HEK293 (cell line): ENCODE data around the gene SCYGR8.
"Not testable (repeated sequence)": the region's sequence is repeated elsewhere in the genome, so short reads cannot be mapped to it uniquely, and the experiment has no call there.

Experiments
- CTCF ChIA-PET: fragments of 350-600 bp; formaldehyde crosslinking; extraction: SDS; loops from one replicate; lab custom pipeline; 2021; ENCODE audit warnings: antibody characterized with exemption; lab: Yijun Ruan, JAX
- POLR2A ChIA-PET: fragments of 300-600 bp; formaldehyde crosslinking; extraction: SDS; loops from one replicate; lab custom pipeline; 2020; ENCODE audit warnings: antibody characterized with exemption, inconsistent platforms; lab: Yijun Ruan, JAX
- H3K27ac ChIP-seq: fragments of 200-500 bp; sonication (Bioruptor generic); 2 replicates; pipeline ENCODE4 v1.5.1; 2014; ENCODE audit warnings: low read depth, low read length, control low read depth, inconsistent platforms; ENCODE audit errors: extremely low read depth
- H3K36me3 ChIP-seq, 2 experiments: fragments of 200-500 bp in 1 of 2; sonication (Bioruptor generic) in 1 of 2; 1 replicate in 1 of 2; 2 replicates in 1 of 2; pipeline ENCODE4 v1.5.1; 2014 to 2017; ENCODE audit warnings: inconsistent platforms in 2 of 2, low read length in 2 of 2; ENCODE audit not compliant: control insufficient read depth in 2 of 2, insufficient read depth in 1 of 2
- H3K4me1 ChIP-seq: fragments of 200-500 bp; sonication (Bioruptor generic); 2 replicates; pipeline ENCODE4 v1.5.1; 2014; ENCODE audit warnings: mild to moderate bottlenecking, low read length, inconsistent platforms; ENCODE audit not compliant: control insufficient read depth, insufficient read depth
- H3K4me3 ChIP-seq: 2 replicates; pipeline ENCODE4 v1.5.1; 2011; ENCODE audit warnings: low read depth, mild to moderate bottlenecking, control low read depth, low read length, moderate library complexity
- H3K9me3 ChIP-seq: fragments of 200-500 bp; sonication (Bioruptor generic); 2 replicates; pipeline ENCODE4 v1.5.1; 2014; ENCODE audit warnings: low read depth, low read length, inconsistent platforms; ENCODE audit not compliant: control insufficient read depth, insufficient read depth
- GFI1B ChIP-seq: fragments of 450-650 bp; formaldehyde crosslinking; IDR thresholded peaks from 2 replicates; pipeline ENCODE4 v1.5.1; 2016; ENCODE audit warnings: missing biosample characterization, missing genetic modification characterization
- GLI2 ChIP-seq: fragments of 450-650 bp; formaldehyde crosslinking; IDR thresholded peaks from 2 replicates; pipeline ENCODE4; 2017; ENCODE audit warnings: missing biosample characterization, missing genetic modification characterization, low read depth, borderline replicate concordance
- KLF1 ChIP-seq: fragments of 450-650 bp; formaldehyde crosslinking; IDR thresholded peaks from 2 replicates; pipeline ENCODE4 v1.5.1; 2016; ENCODE audit warnings: missing biosample characterization, missing genetic modification characterization
- KLF8 ChIP-seq: fragments of 450-650 bp; formaldehyde crosslinking; IDR thresholded peaks from 2 replicates; pipeline ENCODE4 v1.5.1; 2016; ENCODE audit warnings: missing biosample characterization, missing genetic modification characterization
- KLF9 ChIP-seq: fragments of 450-650 bp; formaldehyde crosslinking; IDR thresholded peaks from 2 replicates; pipeline ENCODE4 v1.5.1; 2016; ENCODE audit warnings: missing biosample characterization, missing genetic modification characterization, low read depth
- MEIS1 ChIP-seq: sonication (generic); formaldehyde crosslinking; IDR thresholded peaks from 2 replicates; pipeline ENCODE4 v1.8.1; 2022; ENCODE audit warnings: missing genetic modification reagents, mild to moderate bottlenecking, borderline replicate concordance
- MYNN ChIP-seq: fragments of 450-650 bp; formaldehyde crosslinking; IDR thresholded peaks from 2 replicates; pipeline ENCODE4 v1.5.1; 2016; ENCODE audit warnings: missing biosample characterization, missing genetic modification characterization, borderline replicate concordance
- ZBTB20 ChIP-seq: fragments of 450-650 bp; formaldehyde crosslinking; IDR thresholded peaks from 2 replicates; pipeline ENCODE4 v1.5.1; 2016; ENCODE audit warnings: missing biosample characterization, missing genetic modification characterization
- ZBTB21 ChIP-seq: fragments of 450-650 bp; formaldehyde crosslinking; IDR thresholded peaks from 2 replicates; pipeline ENCODE4 v1.5.1; 2017; ENCODE audit warnings: missing biosample characterization, missing genetic modification characterization
- ZEB2 ChIP-seq: fragments of 450-650 bp; formaldehyde crosslinking; IDR thresholded peaks from 2 replicates; pipeline ENCODE4 v1.5.1; 2016; ENCODE audit warnings: missing biosample characterization, missing genetic modification characterization
- ZNF10 ChIP-seq: fragments of 450-650 bp; formaldehyde crosslinking; IDR thresholded peaks from 2 replicates; pipeline ENCODE4 v1.5.1; 2017; ENCODE audit warnings: missing biosample characterization, missing genetic modification characterization
- ZNF155 ChIP-seq: fragments of 450-650 bp; formaldehyde crosslinking; IDR thresholded peaks from 2 replicates; pipeline ENCODE4 v1.5.1; 2016; ENCODE audit warnings: missing biosample characterization, missing genetic modification characterization
- ZNF19 ChIP-seq: fragments of 450-650 bp; formaldehyde crosslinking; IDR thresholded peaks from 2 replicates; pipeline ENCODE4; 2016; ENCODE audit warnings: missing biosample characterization, missing genetic modification characterization, low read depth
- ZNF211 ChIP-seq: fragments of 450-650 bp; formaldehyde crosslinking; IDR thresholded peaks from 2 replicates; pipeline ENCODE4 v1.5.1; 2016; ENCODE audit warnings: low read depth, missing biosample characterization, missing genetic modification characterization
- ZNF24 ChIP-seq: fragments of 450-650 bp; formaldehyde crosslinking; IDR thresholded peaks from 2 replicates; pipeline ENCODE4 v1.5.1; 2016; ENCODE audit warnings: missing biosample characterization, missing genetic modification characterization
- ZNF324 ChIP-seq: fragments of 450-650 bp; formaldehyde crosslinking; IDR thresholded peaks from 2 replicates; pipeline ENCODE4 v1.5.1; 2016; ENCODE audit warnings: missing biosample characterization, missing genetic modification characterization
- ZNF37A ChIP-seq: fragments of 450-650 bp; IDR thresholded peaks from 2 replicates; pipeline ENCODE4 v1.5.1; 2018; ENCODE audit warnings: missing biosample characterization, missing genetic modification characterization
- ZNF423 ChIP-seq: fragments of 450-650 bp; formaldehyde crosslinking; IDR thresholded peaks from 2 replicates; pipeline ENCODE4 v1.5.1; 2016; ENCODE audit warnings: missing biosample characterization, missing genetic modification characterization
- ZNF558 ChIP-seq: fragments of 450-650 bp; formaldehyde crosslinking; IDR thresholded peaks from 2 replicates; pipeline ENCODE4 v1.5.1; 2016; ENCODE audit warnings: missing biosample characterization, missing genetic modification characterization
- ZNF623 ChIP-seq: fragments of 450-650 bp; formaldehyde crosslinking; IDR thresholded peaks from 2 replicates; pipeline ENCODE4 v1.5.1; 2016; ENCODE audit warnings: missing biosample characterization, missing genetic modification characterization
- ZNF747 ChIP-seq: fragments of 450-650 bp; formaldehyde crosslinking; IDR thresholded peaks from 2 replicates; pipeline ENCODE4 v1.5.1; 2016; ENCODE audit warnings: missing biosample characterization, missing genetic modification characterization
- TF ChIP-seq, protein P1 (sequence below): fragments of 450-650 bp; formaldehyde crosslinking; IDR thresholded peaks from 2 replicates; pipeline ENCODE4 v1.5.1; 2016; ENCODE audit warnings: missing biosample characterization, missing genetic modification characterization
- TF ChIP-seq, protein P2 (sequence below): fragments of 450-650 bp; formaldehyde crosslinking; IDR thresholded peaks from 2 replicates; pipeline ENCODE4 v1.5.1; 2016; ENCODE audit warnings: missing biosample characterization, missing genetic modification characterization, low read depth
- TF ChIP-seq, protein P3 (sequence below): fragments of 450-650 bp; formaldehyde crosslinking; IDR thresholded peaks from 2 replicates; pipeline ENCODE4 v1.5.1; 2016; ENCODE audit warnings: missing biosample characterization, missing genetic modification characterization, low read depth
- TF ChIP-seq, protein P4 (sequence below): fragments of 450-650 bp; formaldehyde crosslinking; IDR thresholded peaks from 2 replicates; pipeline ENCODE4 v1.5.1; 2017; ENCODE audit warnings: missing biosample characterization, missing genetic modification characterization

The SCYGR8 gene

DNA sequence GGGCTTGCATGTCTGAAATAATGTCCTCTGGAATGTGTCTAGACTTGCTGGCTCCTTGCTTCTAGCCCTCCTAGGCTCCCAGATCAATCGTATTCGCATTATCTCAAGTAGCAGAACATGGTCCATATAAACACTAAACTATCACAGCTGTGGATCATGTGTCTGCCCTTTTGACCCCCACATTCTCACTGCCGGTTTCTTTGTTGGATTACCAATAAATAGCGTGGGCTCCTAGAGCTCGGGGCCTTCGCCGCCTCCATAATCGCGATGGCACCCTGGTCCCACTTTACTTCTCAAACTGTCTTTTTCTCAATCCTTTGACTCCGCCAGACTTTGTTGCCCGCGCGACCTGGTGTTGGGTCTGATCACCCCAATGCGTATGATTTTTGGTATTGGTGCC, 6.3 kb upstream of the SCYGR8 start (continued):
- no peak for TF ChIP-seq ZBTB21 (tag by site-specific recombination)
- no peak for TF ChIP-seq KLF1 (tag by site-specific recombination)
- TF ChIP-seq, protein P1, sequence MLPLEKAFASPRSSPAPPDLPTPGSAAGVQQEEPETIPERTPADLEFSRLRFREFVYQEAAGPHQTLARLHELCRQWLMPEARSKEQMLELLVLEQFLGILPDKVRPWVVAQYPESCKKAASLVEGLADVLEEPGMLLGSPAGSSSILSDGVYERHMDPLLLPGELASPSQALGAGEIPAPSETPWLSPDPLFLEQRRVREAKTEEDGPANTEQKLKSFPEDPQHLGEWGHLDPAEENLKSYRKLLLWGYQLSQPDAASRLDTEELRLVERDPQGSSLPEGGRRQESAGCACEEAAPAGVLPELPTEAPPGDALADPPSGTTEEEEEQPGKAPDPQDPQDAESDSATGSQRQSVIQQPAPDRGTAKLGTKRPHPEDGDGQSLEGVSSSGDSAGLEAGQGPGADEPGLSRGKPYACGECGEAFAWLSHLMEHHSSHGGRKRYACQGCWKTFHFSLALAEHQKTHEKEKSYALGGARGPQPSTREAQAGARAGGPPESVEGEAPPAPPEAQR (tag by site-specific recombination), result no peak
- TF ChIP-seq ZNF19, result no peak
- TF ChIP-seq ZEB2 (tag by site-specific recombination), result no peak
- TF ChIP-seq GFI1B (tag by site-specific recombination), result no peak
- no peak for TF ChIP-seq KLF8
- no peak for TF ChIP-seq ZNF10 (tag by site-specific recombination)
- no peak for TF ChIP-seq GLI2
- TF ChIP-seq ZNF423 (tag by site-specific recombination), result no peak
- no peak for TF ChIP-seq ZNF155 (tag by site-specific recombination)

DNA sequence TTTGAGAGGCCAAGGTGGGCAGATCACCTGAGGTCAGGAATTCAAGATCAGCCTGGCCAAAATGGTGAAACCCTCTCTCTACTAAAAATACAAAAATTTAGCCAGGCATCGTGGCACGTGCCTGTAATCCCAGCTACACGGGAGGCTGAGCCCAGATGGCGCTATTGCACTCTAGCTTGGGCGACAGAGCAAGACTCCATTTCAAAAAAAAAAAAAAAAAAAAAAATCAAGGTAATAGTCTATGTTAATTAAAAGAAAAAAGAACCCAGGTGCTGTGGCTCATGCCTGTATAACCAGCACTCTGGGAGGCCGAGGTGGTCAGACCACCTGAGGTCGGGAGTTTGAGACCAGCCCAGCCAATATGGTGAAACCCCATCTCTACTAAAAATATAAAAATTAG, 5.0 kb upstream of the SCYGR8 start:
- not testable (repeated sequence) for H3K36me3 ChIP-seq, H3K4me3 ChIP-seq, H3K27ac ChIP-seq, H3K9me3 ChIP-seq, H3K4me1 ChIP-seq
- ChIA-PET CTCF (interaction anchor here (0.6 to 0.7 kb wide), 5 partner anchors 9 to 721 kb away, joined by 3 to 7 read pairs (median 4); no protein-coding TSS in a partner anchor), POLR2A (interaction anchor here (0.6 kb wide), 2 partner anchors 13 to 88 kb away, joined by 3 to 4 read pairs; no protein-coding TSS in a partner anchor)

DNA sequence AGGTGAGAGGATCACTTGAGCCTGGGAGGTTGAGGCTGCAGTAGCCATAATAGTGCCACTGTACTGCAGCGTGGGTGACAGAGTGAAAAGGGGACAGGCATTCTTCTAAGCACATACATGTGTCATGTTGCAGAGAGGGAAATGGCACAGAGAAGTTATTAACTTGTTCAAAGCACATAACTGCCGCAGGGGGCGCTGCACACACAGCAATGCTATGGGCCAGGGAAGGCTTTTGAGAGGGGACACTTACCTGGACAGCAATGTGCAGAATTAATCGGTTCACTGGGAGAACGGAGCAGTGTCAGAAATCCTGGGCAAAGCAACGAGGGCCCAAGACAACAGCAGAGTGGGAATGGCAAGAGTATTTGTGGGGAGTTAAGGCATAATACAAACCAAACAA, 2.4 kb downstream of the SCYGR8 start:
- POLR2A ChIA-PET, result no interaction called here
- CTCF ChIA-PET, result no interaction called here
- H3K4me3 ChIP-seq, result no peak overlapping the region

DNA sequence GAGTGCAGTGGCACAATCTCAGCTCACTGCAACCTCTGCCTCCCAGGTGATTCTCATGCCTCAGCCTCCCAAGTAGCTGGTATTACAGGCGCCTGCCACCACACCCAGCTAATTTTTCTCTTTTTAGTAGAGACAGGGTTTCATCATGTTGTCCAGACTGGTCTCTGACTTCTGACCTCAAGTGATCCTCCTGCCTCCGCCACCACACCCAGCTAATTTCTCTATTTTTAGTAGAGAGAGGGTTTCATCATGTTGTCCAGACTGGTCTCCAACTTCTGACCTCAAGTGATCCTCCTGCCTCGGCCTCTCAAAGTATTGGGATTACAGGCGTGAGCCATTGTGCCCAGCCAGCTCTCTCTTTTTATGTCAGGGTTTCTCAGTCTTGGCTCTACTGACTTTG, 10.6 kb downstream of the SCYGR8 start:
- H3K27ac ChIP-seq, H3K4me3 ChIP-seq, H3K9me3 ChIP-seq, POLR2A ChIA-PET, H3K4me1 ChIP-seq, H3K36me3 ChIP-seq: not testable (repeated sequence)
- CTCF ChIA-PET, result interaction anchor here (1.2 to 1.8 kb wide), 2 partner anchors 10 to 98 kb away, joined by 3 to 12 read pairs; no protein-coding TSS in a partner anchor

More for the DNA sequence above, 2.4 kb downstream of the SCYGR8 start:
- Histone ChIP-seq H3K4me1 (no peaks in the 10 kb centered on the region), H3K9me3 (no peaks in the 10 kb centered on the region), H3K36me3 (no peaks in the 10 kb centered on the region), H3K27ac (no peak overlapping the region)
- TF ChIP-seq, protein P2, sequence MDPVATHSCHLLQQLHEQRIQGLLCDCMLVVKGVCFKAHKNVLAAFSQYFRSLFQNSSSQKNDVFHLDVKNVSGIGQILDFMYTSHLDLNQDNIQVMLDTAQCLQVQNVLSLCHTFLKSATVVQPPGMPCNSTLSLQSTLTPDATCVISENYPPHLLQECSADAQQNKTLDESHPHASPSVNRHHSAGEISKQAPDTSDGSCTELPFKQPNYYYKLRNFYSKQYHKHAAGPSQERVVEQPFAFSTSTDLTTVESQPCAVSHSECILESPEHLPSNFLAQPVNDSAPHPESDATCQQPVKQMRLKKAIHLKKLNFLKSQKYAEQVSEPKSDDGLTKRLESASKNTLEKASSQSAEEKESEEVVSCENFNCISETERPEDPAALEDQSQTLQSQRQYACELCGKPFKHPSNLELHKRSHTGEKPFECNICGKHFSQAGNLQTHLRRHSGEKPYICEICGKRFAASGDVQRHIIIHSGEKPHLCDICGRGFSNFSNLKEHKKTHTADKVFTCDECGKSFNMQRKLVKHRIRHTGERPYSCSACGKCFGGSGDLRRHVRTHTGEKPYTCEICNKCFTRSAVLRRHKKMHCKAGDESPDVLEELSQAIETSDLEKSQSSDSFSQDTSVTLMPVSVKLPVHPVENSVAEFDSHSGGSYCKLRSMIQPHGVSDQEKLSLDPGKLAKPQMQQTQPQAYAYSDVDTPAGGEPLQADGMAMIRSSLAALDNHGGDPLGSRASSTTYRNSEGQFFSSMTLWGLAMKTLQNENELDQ, result no peak
- TF ChIP-seq ZNF324 (tag by site-specific recombination) (no peak), ZNF747 (tag by site-specific recombination) (no peak), ZNF211 (tag by site-specific recombination) (no peak), ZNF558 (tag by site-specific recombination) (no peak), MEIS1 (CRISPR knock-in tag) (no peak), ZBTB20 (tag by site-specific recombination) (no peak), KLF9 (tag by site-specific recombination) (no peak), MYNN (no peak), ZNF623 (no peak), ZNF24 (tag by site-specific recombination) (no peak), ZNF37A (tag by site-specific recombination) (no peak)
- TF ChIP-seq, protein P3, sequence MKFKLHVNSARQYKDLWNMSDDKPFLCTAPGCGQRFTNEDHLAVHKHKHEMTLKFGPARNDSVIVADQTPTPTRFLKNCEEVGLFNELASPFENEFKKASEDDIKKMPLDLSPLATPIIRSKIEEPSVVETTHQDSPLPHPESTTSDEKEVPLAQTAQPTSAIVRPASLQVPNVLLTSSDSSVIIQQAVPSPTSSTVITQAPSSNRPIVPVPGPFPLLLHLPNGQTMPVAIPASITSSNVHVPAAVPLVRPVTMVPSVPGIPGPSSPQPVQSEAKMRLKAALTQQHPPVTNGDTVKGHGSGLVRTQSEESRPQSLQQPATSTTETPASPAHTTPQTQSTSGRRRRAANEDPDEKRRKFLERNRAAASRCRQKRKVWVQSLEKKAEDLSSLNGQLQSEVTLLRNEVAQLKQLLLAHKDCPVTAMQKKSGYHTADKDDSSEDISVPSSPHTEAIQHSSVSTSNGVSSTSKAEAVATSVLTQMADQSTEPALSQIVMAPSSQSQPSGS (tag by site-specific recombination), result no peak
- TF ChIP-seq, protein P4, sequence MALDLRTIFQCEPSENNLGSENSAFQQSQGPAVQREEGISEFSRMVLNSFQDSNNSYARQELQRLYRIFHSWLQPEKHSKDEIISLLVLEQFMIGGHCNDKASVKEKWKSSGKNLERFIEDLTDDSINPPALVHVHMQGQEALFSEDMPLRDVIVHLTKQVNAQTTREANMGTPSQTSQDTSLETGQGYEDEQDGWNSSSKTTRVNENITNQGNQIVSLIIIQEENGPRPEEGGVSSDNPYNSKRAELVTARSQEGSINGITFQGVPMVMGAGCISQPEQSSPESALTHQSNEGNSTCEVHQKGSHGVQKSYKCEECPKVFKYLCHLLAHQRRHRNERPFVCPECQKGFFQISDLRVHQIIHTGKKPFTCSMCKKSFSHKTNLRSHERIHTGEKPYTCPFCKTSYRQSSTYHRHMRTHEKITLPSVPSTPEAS (tag by site-specific recombination), result no peak
